COLO668 (cell line): Measurements from ENCODE around the gene THSD4.
"Not testable (repeated sequence)": the region's sequence is repeated elsewhere in the genome, so short reads cannot be mapped to it uniquely, and the experiment has no call there.

Experiments
- DNase-seq: peaks from one replicate; lab custom pipeline; 2025; ENCODE audit not compliant: unreplicated experiment; lab: John Stamatoyannopoulos, UW

THSD4 gene

DNA sequence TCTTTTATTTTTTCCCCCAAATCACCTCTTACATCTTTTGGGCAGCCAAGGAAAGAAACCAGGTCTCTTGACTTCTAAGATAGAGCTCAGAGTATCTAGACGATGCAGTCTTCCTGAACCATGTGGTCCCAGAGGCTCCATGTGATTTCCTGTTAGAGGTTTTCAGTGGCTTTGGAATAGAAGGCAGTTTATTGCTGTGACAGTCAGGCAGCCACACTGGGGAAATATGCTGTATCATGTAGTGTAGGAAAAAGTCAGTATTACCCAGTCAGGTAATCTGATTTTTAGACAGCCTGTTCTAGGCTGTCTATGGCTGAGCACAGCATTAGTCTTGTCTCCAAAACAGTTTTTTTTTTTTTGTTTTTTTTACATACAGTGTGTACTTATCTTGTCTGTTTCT is 294.3 kb downstream of the THSD4 start:
- DNase-seq: no peak

- DNase-seq: no peak
These were observed 295.1 kb downstream of the THSD4 start for GRCh38 chr15:71410347-71410746.

DNA sequence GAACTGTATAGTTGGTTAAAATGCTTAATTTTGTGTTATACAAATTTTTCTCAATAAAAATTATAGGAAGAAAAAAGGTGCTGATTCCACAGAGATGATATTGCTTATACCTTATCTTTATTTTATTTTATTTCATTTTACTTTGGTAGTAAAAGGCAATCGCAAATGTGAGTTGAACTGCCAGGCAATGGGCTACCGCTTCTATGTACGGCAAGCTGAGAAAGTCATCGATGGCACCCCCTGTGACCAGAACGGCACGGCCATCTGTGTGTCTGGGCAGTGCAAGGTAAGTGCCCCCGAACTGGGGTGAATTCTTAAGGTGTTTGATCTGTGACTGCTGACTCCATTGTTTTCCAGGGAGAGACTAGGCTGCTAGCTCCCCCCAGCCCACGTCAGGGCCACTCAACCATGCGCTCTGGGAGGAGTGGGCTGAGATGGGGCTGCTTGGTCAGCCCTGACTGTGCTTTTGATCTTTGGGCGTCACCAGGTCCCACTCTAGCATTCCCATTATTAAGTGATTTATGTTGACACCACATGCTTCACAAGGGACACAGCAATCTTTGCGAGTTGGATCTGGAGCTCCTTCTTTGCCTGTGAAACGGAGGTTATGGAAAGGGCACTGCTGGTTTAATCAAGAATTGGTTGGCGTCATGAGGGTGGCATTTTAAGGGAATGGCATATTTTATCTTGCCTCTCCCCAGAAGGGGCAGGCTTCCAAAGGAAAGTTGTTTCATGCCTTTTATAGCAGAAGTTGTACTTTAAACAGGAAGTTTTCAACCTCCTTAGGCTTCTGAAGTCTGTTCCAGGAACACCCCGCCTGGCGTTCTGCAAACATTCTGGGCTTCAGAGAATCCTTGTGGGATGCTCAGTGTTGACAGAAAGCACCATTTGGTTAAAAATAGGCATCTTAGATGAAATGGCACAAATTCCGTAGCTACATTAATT is 296.5 kb downstream of the THSD4 start:
- no peak for DNase-seq

GRCh38 chr15:71413419-71413818 is 298.1 kb downstream of the THSD4 start:
- DNase-seq: no peak

- no peak for DNase-seq
These were observed 299.6 kb downstream of the THSD4 start for GRCh38 chr15:71414853-71415252.

GRCh38 chr15:71422530-71423259 is 307.4 kb downstream of the THSD4 start:
- no peak for DNase-seq

DNA sequence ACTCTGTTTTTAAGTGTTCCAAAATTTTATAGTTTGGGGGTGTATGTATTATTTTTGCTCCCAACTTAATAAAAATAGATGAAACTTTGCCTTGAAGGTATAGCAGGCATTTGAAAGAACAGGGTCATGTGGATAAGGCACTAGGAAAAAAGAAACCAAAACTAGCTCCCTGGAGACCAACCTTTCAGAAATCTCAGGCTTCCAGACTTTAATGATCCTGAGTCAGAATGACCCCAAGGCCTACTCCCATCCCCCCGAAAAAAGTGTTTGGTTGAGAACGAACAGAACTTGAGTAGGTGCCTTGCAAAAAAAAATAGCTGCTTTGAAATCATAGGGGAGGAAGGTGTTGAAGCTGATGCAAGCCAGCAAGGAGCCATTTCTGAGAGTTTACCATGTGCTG is 309.5 kb downstream of the THSD4 start:
- DNase-seq: no peak

GRCh38 chr15:71425388-71425787 is 310.1 kb downstream of the THSD4 start:
- no peak for DNase-seq

GRCh38 chr15:71426792-71427191 is 311.5 kb downstream of the THSD4 start:
- DNase-seq: no peak

DNA sequence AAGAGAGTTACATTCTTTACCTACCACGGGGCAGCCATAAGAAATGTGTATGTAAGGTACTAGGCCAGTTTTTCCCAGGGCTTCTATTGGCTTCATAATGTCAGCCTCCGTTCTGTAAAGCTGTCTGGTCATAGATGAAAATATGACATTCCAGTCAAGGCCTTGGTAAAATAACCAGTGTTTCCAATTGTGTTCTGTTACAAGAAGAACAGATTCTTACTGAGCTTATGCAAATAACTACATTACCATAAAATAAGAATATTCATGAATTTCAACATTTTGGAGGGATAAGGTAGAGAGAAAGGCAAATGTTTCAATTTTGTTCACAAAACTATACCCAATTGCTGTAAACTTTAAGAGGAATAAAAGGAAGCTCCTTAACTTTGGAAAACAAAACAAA is 315.5 kb downstream of the THSD4 start:
- no peak for DNase-seq

GRCh38 chr15:71431343-71432336 is 316.4 kb downstream of the THSD4 start:
- DNase-seq: no peak

GRCh38 chr15:71433402-71433801 is 318.1 kb downstream of the THSD4 start:
- DNase-seq: no peak

DNA sequence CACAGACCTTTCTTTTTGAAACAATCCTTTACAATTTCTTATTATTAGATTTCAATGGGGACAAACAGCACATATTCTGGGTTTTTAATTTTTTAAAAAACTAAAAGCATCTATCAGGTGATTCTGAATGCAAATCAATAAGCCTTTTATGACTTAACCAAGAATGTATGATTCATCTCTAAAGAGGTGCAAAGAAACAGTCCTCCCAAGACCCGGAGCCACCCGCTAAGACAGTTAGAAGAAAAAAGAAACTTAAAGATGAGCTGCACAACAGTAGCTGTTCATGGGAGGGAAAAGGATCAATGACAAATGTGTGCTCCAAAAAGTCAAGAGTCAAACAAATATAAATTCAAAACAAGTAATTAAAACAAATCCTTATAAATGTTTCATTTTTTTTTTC is 319.5 kb downstream of the THSD4 start:
- no peak for DNase-seq

GRCh38 chr15:71435552-71435951 is 320.3 kb downstream of the THSD4 start:
- no peak for DNase-seq

DNA sequence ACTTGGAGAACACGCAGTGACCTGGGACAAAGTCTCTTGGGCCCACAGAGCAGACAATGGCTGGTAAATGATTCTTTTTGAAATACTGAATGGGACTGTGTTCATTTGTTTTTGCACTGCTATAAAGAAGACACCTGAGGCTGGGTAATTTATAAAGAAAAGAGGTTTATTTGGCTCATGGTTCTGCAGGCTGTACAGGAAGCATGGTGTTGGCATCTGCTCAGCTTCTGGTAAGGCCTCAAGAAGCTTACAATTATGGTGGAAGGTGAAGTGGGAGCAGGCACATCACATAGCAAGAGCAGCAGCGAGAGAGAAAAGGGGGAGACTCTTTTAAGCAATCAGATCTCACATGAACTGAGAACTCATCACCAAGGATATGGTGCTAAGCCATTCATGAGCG is 321.6 kb downstream of the THSD4 start:
- DNase-seq: no peak

GRCh38 chr15:71437404-71437803 is 322.1 kb downstream of the THSD4 start:
- no peak for DNase-seq

GRCh38 chr15:71437919-71438318 is 322.6 kb downstream of the THSD4 start:
- no peak for DNase-seq

DNA sequence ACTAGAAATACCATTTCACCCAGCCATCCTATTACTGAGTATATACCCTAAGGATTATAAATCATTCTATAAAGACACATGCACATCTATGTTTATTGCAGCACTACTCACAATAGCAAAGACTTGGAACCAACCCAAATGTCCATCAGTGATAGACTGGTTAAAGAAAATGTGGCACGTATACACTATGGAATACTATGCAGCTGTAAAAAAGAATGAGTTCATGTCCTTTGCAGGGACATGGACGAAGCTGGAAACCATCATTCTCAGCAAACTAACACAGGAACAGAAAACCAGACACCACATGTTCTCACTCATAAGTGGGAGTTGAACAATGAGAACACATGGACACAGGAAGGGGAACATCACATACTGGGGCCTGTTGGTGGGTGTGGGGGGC is 324.2 kb downstream of the THSD4 start:
- not testable (repeated sequence) for DNase-seq

GRCh38 chr15:71440489-71441110 is 325.3 kb downstream of the THSD4 start:
- no peak for DNase-seq

GRCh38 chr15:71443538-71443937 is 328.3 kb downstream of the THSD4 start:
- DNase-seq: peak; percentile 55
